ENCODE data around the gene GRIPAP1. TPM values are rescaled to one million over a fixed set of nuclear protein-coding genes. Genes with fewer than 3 reads are reported as not detected.

The GRIPAP1 gene
- total RNA-seq, 2 donors from 2014 or later: 9.6 to 16.0 TPM

DNA sequence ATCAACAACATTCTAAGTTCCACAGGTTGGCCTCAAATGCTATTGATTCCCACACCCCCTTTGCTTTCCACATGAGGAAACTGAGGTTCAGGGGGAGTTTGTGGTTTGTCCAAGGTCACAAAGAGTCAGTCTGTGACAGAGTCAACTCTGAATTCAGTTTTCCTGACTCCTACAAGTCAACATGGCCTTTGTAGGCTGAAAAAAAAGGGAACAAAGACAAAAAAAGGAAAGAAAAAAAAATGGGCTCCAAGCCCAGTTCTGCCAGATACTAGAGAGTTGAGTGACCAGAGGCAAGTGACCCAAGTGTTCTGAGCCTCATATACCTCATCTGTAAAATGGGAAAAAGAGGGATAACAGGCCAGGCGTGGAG is 66.8 kb downstream of the GRIPAP1 start:
- no peaks in the 10 kb centered on the region for H3K27me3 ChIP-seq
- DNase-seq (ENCODE audit: low spot score): no peak
- H3K36me3 ChIP-seq: peaks cover 27% of the 10 kb centered on the region
- no peak overlapping the region for H3K4me3 ChIP-seq
- TF ChIP-seq, protein P1, sequence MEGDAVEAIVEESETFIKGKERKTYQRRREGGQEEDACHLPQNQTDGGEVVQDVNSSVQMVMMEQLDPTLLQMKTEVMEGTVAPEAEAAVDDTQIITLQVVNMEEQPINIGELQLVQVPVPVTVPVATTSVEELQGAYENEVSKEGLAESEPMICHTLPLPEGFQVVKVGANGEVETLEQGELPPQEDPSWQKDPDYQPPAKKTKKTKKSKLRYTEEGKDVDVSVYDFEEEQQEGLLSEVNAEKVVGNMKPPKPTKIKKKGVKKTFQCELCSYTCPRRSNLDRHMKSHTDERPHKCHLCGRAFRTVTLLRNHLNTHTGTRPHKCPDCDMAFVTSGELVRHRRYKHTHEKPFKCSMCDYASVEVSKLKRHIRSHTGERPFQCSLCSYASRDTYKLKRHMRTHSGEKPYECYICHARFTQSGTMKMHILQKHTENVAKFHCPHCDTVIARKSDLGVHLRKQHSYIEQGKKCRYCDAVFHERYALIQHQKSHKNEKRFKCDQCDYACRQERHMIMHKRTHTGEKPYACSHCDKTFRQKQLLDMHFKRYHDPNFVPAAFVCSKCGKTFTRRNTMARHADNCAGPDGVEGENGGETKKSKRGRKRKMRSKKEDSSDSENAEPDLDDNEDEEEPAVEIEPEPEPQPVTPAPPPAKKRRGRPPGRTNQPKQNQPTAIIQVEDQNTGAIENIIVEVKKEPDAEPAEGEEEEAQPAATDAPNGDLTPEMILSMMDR (IDR thresholded peaks at IDR 0.05): no peak
- H3K9me3 ChIP-seq: peaks cover 0 to 6% of the 10 kb centered on the region in 2 donors
- no peak overlapping the region for H3K27ac ChIP-seq
- peaks cover 0 to 8% of the 10 kb centered on the region in 2 donors for H3K4me1 ChIP-seq

DNA sequence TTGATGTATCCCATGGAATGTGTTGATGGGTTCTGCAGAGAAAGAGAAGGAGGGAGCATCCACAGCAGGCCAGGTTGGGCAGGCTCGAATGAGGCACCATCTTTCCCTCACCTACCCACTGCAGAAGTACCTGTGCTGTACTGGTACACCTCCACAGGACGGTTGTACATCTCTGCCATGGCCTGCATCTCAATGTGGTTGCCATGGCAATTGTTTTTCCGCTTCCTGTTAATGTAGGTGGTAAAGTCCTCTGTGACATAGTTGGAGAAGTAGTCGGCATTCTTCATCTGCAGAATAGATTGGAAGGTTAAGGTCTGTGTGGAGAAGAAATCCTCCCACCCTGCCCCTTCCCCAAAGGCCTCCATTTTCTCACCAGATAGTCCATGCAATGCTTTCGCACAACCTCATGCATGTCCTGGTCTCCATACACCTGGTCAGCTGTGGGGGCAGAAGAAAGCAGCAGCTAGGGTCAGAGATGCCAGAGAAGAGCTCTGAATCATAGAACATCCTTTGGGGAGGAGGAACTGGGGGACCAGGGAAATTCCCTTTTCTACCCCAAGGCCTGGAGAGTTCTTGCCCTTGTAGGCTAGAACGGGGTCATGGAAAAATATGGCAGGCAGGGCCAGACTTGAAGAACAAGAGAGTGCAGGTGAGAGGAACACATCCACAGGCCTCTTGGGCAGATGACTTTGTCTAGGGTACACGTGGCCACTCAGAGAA is 67.3 kb downstream of the GRIPAP1 start:
- H3K27ac ChIP-seq: no peak overlapping the region

DNA sequence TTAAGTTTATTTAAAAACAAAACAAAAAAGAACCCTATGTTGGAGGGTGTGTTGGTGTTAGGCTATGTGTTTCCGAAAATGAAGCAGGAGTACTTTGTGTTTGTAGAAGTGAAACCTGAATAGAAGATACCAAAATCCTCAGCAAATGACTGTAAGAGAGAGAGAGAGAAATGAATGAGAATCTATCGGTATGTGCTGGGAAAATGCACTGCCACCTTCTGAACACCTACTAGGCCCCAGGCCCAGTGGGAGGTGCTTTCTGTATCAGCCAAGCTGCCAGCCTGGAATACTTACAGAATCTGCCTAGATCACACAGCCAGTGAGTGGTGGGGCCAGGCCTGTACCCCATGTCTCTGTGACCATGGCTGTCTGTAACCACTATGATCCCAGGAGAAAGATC is 68.3 kb downstream of the GRIPAP1 start:
- Histone ChIP-seq H3K27me3 (no peaks in the 10 kb centered on the region), H3K36me3 (peaks cover 27% of the 10 kb centered on the region), H3K4me3 (no peak overlapping the region), H3K27ac (no peak overlapping the region), H3K4me1 (peaks cover 0 to 6% of the 10 kb centered on the region in 2 donors), H3K9me3 (peaks cover 0 to 6% of the 10 kb centered on the region in 2 donors)
- no peak for DNase-seq (ENCODE audit: low spot score)
- TF ChIP-seq, protein P1 (IDR thresholded peaks at IDR 0.05): no peak

More for the DNA sequence above, 67.3 kb downstream of the GRIPAP1 start:
- Histone ChIP-seq H3K27me3 (no peaks in the 10 kb centered on the region), H3K9me3 (peaks cover 0 to 6% of the 10 kb centered on the region in 2 donors), H3K4me3 (no peak overlapping the region), H3K36me3 (peaks cover 27% of the 10 kb centered on the region), H3K4me1 (peaks cover 0 to 6% of the 10 kb centered on the region in 2 donors)
- TF ChIP-seq, protein P1 (IDR thresholded peaks at IDR 0.05): no peak
- DNase-seq (ENCODE audit: low spot score): no peak

DNA sequence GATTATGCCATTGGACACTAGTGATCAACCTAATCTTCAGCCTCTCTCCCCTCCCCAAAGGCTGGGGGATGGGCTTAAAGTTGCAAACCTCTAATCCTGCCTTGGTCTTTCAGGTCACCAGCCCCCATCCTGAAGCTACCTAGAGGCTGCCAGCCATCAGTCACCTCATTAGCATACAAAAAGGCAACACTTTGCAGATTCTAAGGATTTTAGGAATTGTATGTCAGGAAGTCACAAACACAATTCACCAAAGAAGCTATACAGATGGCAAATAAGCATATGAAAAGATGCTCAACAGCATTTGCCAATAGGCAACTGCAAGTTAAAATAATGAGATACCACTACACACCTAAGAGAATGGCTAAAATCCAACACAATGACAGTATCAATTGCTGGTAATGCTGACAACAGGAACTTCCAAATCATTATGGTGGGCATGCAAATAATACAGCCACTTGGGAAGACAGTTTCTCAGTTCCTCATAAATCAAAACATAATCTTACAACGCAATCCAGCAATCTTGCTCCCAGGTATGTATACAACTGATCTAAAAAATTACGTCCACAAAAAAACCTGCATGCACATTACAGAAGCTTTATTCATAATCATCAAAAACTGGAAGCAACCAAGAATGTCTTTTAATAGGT is 74.2 kb downstream of the GRIPAP1 start:
- DNase-seq (ENCODE audit: low spot score): no peak
- Histone ChIP-seq H3K4me1 (no peaks in the 10 kb centered on the region), H3K36me3 (peaks cover 23% of the 10 kb centered on the region), H3K9me3 (peaks cover 0 to 3% of the 10 kb centered on the region in 2 donors), H3K27me3 (no peaks in the 10 kb centered on the region), H3K27ac (no peak overlapping the region), H3K4me3 (no peak overlapping the region)
- TF ChIP-seq, protein P1 (IDR thresholded peaks at IDR 0.05): no peak

DNA sequence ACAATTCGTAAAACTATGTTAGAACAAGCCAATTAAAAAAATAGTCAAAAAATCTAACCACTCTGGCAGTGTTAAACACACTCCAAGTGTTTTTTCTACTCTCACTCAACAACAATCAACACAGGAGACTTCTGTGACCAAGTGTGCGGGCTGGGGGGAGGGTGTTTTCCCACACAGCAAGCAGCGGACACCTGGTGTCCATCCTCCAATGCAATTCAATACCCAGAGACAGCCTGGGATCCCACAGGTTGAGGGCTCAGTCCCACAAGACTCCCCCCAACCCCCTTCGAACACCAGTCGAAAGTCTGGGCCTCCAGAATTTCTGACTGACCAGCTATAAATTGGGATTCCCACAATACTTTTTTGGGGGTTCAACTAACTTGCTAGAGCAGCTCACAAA is 74.9 kb downstream of the GRIPAP1 start:
- H3K4me1 ChIP-seq: no peaks in the 10 kb centered on the region
- no peak for DNase-seq (ENCODE audit: low spot score)
- H3K9me3 ChIP-seq: no peaks in the 10 kb centered on the region
- H3K27ac ChIP-seq: no peak overlapping the region
- H3K4me3 ChIP-seq: no peak overlapping the region
- no peaks in the 10 kb centered on the region for H3K27me3 ChIP-seq
- TF ChIP-seq, protein P1 (IDR thresholded peaks at IDR 0.05): no peak
- peaks cover 27% of the 10 kb centered on the region for H3K36me3 ChIP-seq
